ENCODE measurements around the gene S100A12.
"Not testable (repeated sequence)": the region's sequence is repeated elsewhere in the genome, so short reads cannot be mapped to it uniquely, and the experiment has no call there.

The S100A12 gene

GRCh38 chr1:153356392-153357075 lies 18.9 kb downstream of the S100A12 start:
- H3K4me1 ChIP-seq (ENCODE audit: insufficient read depth, low read length) = no peaks in the 10 kb centered on the region
- no peaks in the 10 kb centered on the region for H3K36me3 ChIP-seq (ENCODE audit: insufficient read depth, low read length)
- H3K9me3 ChIP-seq (ENCODE audit: control insufficient read depth, insufficient read depth, low read length) = no peaks in the 10 kb centered on the region
- no peak overlapping the region for H3K9ac ChIP-seq (ENCODE audit: low read depth, low read length)

- Histone ChIP-seq H3K9me3 (ENCODE audit: control insufficient read depth, insufficient read depth, low read length) (no peaks in the 10 kb centered on the region), H3K36me3 (ENCODE audit: insufficient read depth, low read length) (no peaks in the 10 kb centered on the region), H3K4me1 (ENCODE audit: insufficient read depth, low read length) (no peaks in the 10 kb centered on the region), H3K9ac (ENCODE audit: low read depth, low read length) (no peak overlapping the region)
These were observed 19.9 kb downstream of the S100A12 start for GRCh38 chr1:153355445-153356071.

- Histone ChIP-seq H3K9me3 (ENCODE audit: control insufficient read depth, insufficient read depth, low read length) (no peaks in the 10 kb centered on the region), H3K36me3 (ENCODE audit: insufficient read depth, low read length) (no peaks in the 10 kb centered on the region), H3K4me1 (ENCODE audit: insufficient read depth, low read length) (no peaks in the 10 kb centered on the region), H3K9ac (ENCODE audit: low read depth, low read length) (no peak overlapping the region)
These were observed 20.8 kb downstream of the S100A12 start for GRCh38 chr1:153354515-153355193.

GRCh38 chr1:153353226-153353947 lies 22.0 kb downstream of the S100A12 start:
- Histone ChIP-seq H3K4me1 (ENCODE audit: insufficient read depth, low read length) (no peaks in the 10 kb centered on the region), H3K9ac (ENCODE audit: low read depth, low read length) (no peak overlapping the region), H3K36me3 (ENCODE audit: insufficient read depth, low read length) (no peaks in the 10 kb centered on the region), H3K9me3 (ENCODE audit: control insufficient read depth, insufficient read depth, low read length) (no peaks in the 10 kb centered on the region)

- Histone ChIP-seq H3K9ac (ENCODE audit: low read depth, low read length) (no peak overlapping the region), H3K9me3 (ENCODE audit: control insufficient read depth, insufficient read depth, low read length) (no peaks in the 10 kb centered on the region), H3K36me3 (ENCODE audit: insufficient read depth, low read length) (no peaks in the 10 kb centered on the region), H3K4me1 (ENCODE audit: insufficient read depth, low read length) (no peaks in the 10 kb centered on the region)
These were observed 22.9 kb downstream of the S100A12 start for GRCh38 chr1:153352523-153352922.

GRCh38 chr1:153350321-153350957 lies 25.0 kb downstream of the S100A12 start:
- no peak overlapping the region for H3K9ac ChIP-seq (ENCODE audit: low read depth, low read length)
- H3K9me3 ChIP-seq (ENCODE audit: control insufficient read depth, insufficient read depth, low read length) = no peaks in the 10 kb centered on the region
- no peaks in the 10 kb centered on the region for H3K36me3 ChIP-seq (ENCODE audit: insufficient read depth, low read length)
- no peaks in the 10 kb centered on the region for H3K4me1 ChIP-seq (ENCODE audit: insufficient read depth, low read length)

- no peak overlapping the region for H3K9ac ChIP-seq (ENCODE audit: low read depth, low read length)
- no peaks in the 10 kb centered on the region for H3K36me3 ChIP-seq (ENCODE audit: insufficient read depth, low read length)
- H3K9me3 ChIP-seq (ENCODE audit: control insufficient read depth, insufficient read depth, low read length) = no peaks in the 10 kb centered on the region
- H3K4me1 ChIP-seq (ENCODE audit: insufficient read depth, low read length) = no peaks in the 10 kb centered on the region
These were observed 25.8 kb downstream of the S100A12 start for GRCh38 chr1:153349363-153350320.

- H3K4me1 ChIP-seq (ENCODE audit: insufficient read depth, low read length) = no peaks in the 10 kb centered on the region
- H3K9ac ChIP-seq (ENCODE audit: low read depth, low read length) = no peak within 1 kb of the TSS
These were observed 26.7 kb downstream of the S100A12 start, which contains the start of gene PGLYRP4 for GRCh38 chr1:153348511-153349362. Gene PGLYRP4, minus strand, starts transcription at chr1:153348841. Its CDS starts 909 bp downstream, at chr1:153347932.

GRCh38 chr1:153347856-153348255 lies 27.6 kb downstream of the S100A12 start:
- no peaks in the 10 kb centered on the region for H3K9me3 ChIP-seq (ENCODE audit: control insufficient read depth, insufficient read depth, low read length)
- no peaks in the 10 kb centered on the region for H3K4me1 ChIP-seq (ENCODE audit: insufficient read depth, low read length)

More at GRCh38 chr1:153348511-153349362, 26.7 kb downstream of the S100A12 start, which contains the start of gene PGLYRP4:
- Histone ChIP-seq H3K9me3 (ENCODE audit: control insufficient read depth, insufficient read depth, low read length) (no peaks in the 10 kb centered on the region), H3K36me3 (ENCODE audit: insufficient read depth, low read length) (no peaks in the 10 kb centered on the region)

GRCh38 chr1:153347049-153347448 lies 28.4 kb downstream of the S100A12 start:
- H3K9ac ChIP-seq (ENCODE audit: low read depth, low read length); H3K9me3 ChIP-seq (ENCODE audit: control insufficient read depth, insufficient read depth, low read length); H3K4me1 ChIP-seq (ENCODE audit: insufficient read depth, low read length); H3K36me3 ChIP-seq (ENCODE audit: insufficient read depth, low read length): not testable (repeated sequence)

More at GRCh38 chr1:153347856-153348255, 27.6 kb downstream of the S100A12 start:
- Histone ChIP-seq H3K9ac (ENCODE audit: low read depth, low read length) (no peak overlapping the region), H3K36me3 (ENCODE audit: insufficient read depth, low read length) (no peaks in the 10 kb centered on the region)

GRCh38 chr1:153346077-153346723 lies 29.2 kb downstream of the S100A12 start:
- no peak overlapping the region for H3K9ac ChIP-seq (ENCODE audit: low read depth, low read length)
- H3K4me1 ChIP-seq (ENCODE audit: insufficient read depth, low read length) = no peaks in the 10 kb centered on the region
- H3K36me3 ChIP-seq (ENCODE audit: insufficient read depth, low read length) = no peaks in the 10 kb centered on the region
- no peaks in the 10 kb centered on the region for H3K9me3 ChIP-seq (ENCODE audit: control insufficient read depth, insufficient read depth, low read length)
